Common myeloid progenitor, CD34-positive (primary cell): ENCODE data around the gene TXLNG.

Experiments
- CTCF ChIA-PET: fragments of 350-600 bp; sonication (Branson Sonifier 250); formaldehyde crosslinking; loops from one replicate; lab custom pipeline; 2021; ENCODE audit warnings: antibody characterized with exemption; lab: Charles Lee
- POLR2A ChIA-PET: fragments of 350-600 bp; sonication (Branson Sonifier 250); formaldehyde crosslinking; loops from one replicate; lab custom pipeline; 2021; ENCODE audit warnings: antibody characterized with exemption; lab: Charles Lee
- DNase-seq, 3 donors: peaks; one replicate each; pipeline versions ENCODE4 v3.0.0 to v3.0.0-alpha.2; 2013
- H3K27ac ChIP-seq, 2 experiments: 1 replicate in 1 of 2; 2 replicates in 1 of 2; pipeline ENCODE4 v1.7.0; 2013; ENCODE audit warnings: inconsistent platforms in 2 of 2, low read length in 2 of 2, mild to moderate bottlenecking in 2 of 2, low read depth in 1 of 2, moderate library complexity in 1 of 2; ENCODE audit not compliant: severe bottlenecking in 2 of 2, insufficient read depth in 1 of 2, poor library complexity in 1 of 2
- H3K27me3 ChIP-seq, 5 experiments: replicated peaks in 2 of 5; 1 replicate in 3 of 5; 2 replicates in 2 of 5; pipeline versions ENCODE4 v1.6.1 to v1.7.0; 2013; ENCODE audit warnings: low read length in 4 of 5, mild to moderate bottlenecking in 2 of 5, moderate library complexity in 2 of 5, inconsistent platforms in 1 of 5; ENCODE audit not compliant: insufficient read depth in 5 of 5, control insufficient read depth in 4 of 5
- H3K36me3 ChIP-seq, 4 experiments: 1 replicate in 2 of 4; 2 replicates in 2 of 4; pipeline versions ENCODE4 v1.6.1 to v1.7.0; 2013; ENCODE audit warnings: low read length in 3 of 4, control low read depth in 1 of 4, mild to moderate bottlenecking in 1 of 4; ENCODE audit not compliant: control insufficient read depth in 4 of 4, insufficient read depth in 4 of 4
- H3K4me1 ChIP-seq, 4 experiments: 1 replicate in 3 of 4; 2 replicates in 1 of 4; pipeline versions ENCODE4 v1.6.1 to v1.7.1; 2013; ENCODE audit warnings: low read length in 3 of 4, mild to moderate bottlenecking in 3 of 4, control low read depth in 1 of 4, inconsistent platforms in 1 of 4, moderate library complexity in 1 of 4; ENCODE audit not compliant: control insufficient read depth in 4 of 4, insufficient read depth in 4 of 4; ENCODE audit errors: control extremely low read depth in 1 of 4
- H3K4me3 ChIP-seq, 7 experiments: 1 replicate in 4 of 7; 2 replicates in 3 of 7; pipeline versions ENCODE4 v1.5.1 to v1.7.0; 2013; ENCODE audit warnings: mild to moderate bottlenecking in 7 of 7, low read length in 6 of 7, moderate library complexity in 6 of 7, inconsistent platforms in 2 of 7, low read depth in 2 of 7, control low read depth in 1 of 7; ENCODE audit not compliant: insufficient read depth in 4 of 7, control insufficient read depth in 1 of 7; ENCODE audit errors: extremely low read depth in 1 of 7
- H3K9me3 ChIP-seq, 5 experiments: 1 replicate in 4 of 5; 2 replicates in 1 of 5; pipeline versions ENCODE4 v1.6.1 to v1.7.1; 2013; ENCODE audit warnings: low read length in 4 of 5, mild to moderate bottlenecking in 2 of 5, inconsistent platforms in 1 of 5, low read depth in 1 of 5, moderate library complexity in 1 of 5; ENCODE audit not compliant: control insufficient read depth in 4 of 5, insufficient read depth in 2 of 5; ENCODE audit errors: control extremely low read depth in 1 of 5
- WGBS: methylation state at CpG from one replicate; pipeline ENCODE4 v1.1.5; 2013; ENCODE audit not compliant: insufficient coverage; 5-methylcytosine and 5-hydroxymethylcytosine counted together

Gene TXLNG

DNA sequence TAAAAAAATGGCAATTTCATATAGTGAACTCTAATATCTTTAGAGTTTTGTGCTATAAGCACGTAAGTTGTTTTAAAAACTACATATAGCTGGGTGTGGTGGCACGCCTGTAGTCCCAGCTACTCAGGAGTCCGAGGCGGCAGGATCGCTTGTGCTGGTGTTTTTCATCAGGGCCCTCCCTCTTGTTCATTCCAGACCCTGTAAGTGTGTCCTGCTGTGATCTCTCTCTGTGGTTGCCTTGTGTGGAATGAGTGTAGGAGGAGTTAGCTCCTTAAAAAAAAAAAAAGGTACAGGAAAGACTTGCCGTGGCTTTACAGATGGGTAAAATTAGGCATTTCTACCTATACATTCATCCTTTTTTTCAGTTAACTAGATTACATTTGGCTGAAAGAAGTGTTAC, 48.5 kb downstream of the TXLNG start:
- CTCF ChIA-PET = interaction anchor here (1.0 to 1.3 kb wide), 4 partner anchors 8 to 213 kb away, joined by 3 to 8 read pairs (median 4); no protein-coding TSS in a partner anchor
- WGBS = 93% methylated on average over 4 of the region's 6 CpGs

DNA sequence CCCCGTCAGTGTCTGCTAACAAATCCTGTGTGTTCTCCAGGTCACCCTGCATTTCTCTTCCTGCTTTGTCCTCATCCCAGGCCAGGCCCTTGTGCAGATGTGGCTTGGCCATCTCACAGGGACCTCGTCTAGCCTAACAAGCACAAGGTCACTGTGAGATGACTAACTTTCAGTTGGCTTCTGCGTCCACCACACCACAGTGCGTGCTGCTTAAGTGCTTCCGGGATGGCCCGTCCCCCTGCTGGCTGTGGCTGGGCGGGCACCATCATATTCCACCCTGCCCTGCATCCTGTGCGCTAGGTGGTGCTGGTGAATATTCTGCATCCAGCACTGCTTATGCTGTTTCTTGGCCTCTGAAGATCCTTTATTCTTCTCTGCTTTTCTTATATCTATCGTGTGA, 50.1 kb downstream of the TXLNG start:
- Histone ChIP-seq H3K36me3 (peaks cover 4 to 63% (median 29%) of the 10 kb centered on the region in 4 experiments), H3K4me3 (no peak overlapping the region), H3K9me3 (no peaks in the 10 kb centered on the region), H3K27ac (no peak overlapping the region), H3K4me1 (no peaks in the 10 kb centered on the region), H3K27me3 (peaks cover 0 to 32% (median 0%) of the 10 kb centered on the region in 5 experiments)
- 84% methylated on average over 6 of the region's 9 CpGs for WGBS
- DNase-seq = peak; percentile 20 to 66 (median 64)
- ChIA-PET POLR2A (no interaction called here), CTCF (no interaction called here)

More for the DNA sequence above, 48.5 kb downstream of the TXLNG start:
- Histone ChIP-seq H3K4me1 (no peaks in the 10 kb centered on the region), H3K4me3 (no peak overlapping the region), H3K36me3 (peaks cover 4 to 55% (median 25%) of the 10 kb centered on the region in 4 experiments), H3K27me3 (peaks cover 0 to 35% (median 0%) of the 10 kb centered on the region in 5 experiments), H3K9me3 (no peaks in the 10 kb centered on the region), H3K27ac (no peak overlapping the region)
- DNase-seq = no peak
- POLR2A ChIA-PET = no interaction called here

DNA sequence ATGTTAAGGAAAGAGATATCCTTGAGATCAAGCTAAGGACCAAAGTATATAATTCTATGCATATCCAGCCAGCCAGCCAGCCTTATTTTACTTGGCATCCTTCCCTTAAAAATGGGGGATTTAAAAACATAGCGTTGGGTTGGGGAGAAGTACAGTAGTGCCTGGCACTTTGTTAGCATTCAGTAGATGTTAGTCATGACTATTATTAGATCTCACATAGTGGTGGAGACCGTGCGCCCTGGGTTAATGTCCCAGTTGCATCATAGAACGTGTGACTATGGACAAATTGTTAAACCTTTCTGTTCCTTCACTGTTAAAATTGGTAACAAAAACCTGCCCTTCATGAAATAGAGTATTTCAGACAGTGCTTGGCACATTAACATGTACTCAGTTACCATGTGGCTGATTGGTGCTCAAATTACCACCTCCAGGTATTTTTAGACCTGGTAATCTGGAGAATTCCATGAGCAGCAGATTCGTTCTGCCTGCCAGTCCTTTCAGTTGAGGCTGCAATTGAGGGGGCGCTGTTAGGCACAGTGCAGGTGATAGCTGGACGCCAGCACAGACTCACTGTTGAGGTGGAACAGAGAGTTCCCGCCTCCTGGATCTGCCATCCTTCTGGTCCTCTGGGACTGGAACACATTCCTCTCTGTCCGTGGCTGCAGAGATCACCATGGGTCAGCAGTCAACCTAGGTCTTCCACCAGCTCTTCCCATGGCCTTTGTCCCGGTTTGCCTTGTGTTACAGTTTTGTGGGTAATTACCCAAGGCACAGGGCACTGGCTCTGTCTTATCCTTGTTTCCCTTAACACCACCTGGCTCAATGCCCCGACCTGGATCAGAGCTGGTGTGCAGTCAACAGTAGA, 52.2 kb downstream of the TXLNG start:
- Histone ChIP-seq H3K4me3 (no peak overlapping the region), H3K4me1 (no peaks in the 10 kb centered on the region), H3K27me3 (peaks cover 0 to 28% (median 0%) of the 10 kb centered on the region in 5 experiments), H3K27ac (no peak overlapping the region), H3K9me3 (no peaks in the 10 kb centered on the region), H3K36me3 (peaks cover 4 to 62% (median 24%) of the 10 kb centered on the region in 4 experiments)
- CTCF ChIA-PET = interaction anchor here (0.5 to 1.2 kb wide), 4 partner anchors 11 to 245 kb away, joined by 3 to 4 read pairs (median 3); no protein-coding TSS in a partner anchor
- WGBS = 97% methylated on average over 11 of the region's 11 CpGs
- POLR2A ChIA-PET = no interaction called here
- no peak for DNase-seq

DNA sequence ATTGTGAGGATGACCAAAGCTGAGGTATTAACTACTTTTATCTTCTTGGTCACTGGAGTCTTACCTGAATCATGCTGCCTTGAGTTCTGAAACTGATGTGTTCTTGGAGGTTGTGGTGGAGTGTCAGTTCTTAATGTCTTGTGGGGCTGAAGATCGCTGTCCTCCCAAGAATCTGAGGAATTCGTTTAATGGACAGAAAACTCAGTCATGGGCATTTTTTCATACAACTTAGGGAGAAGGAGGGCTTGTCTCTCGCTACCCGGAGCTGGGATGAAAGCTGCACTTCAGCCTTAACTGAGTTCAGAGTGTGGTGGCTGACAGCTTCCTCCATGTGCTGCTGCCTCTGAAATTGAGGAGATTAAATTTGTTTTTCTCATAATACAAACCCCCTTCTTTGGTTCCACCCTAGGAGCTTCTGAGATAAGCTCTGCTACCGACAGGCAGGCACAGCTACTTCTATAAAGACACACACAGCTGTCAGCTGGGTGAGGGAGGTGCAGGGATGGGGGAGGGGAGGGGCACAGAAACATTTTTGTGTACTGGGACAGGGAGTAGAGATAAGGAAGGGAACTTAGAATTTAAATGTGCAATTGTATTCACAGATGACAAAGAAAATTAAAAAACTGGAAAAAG, 53.1 kb downstream of the TXLNG start:
- Histone ChIP-seq H3K36me3 (peaks cover 4 to 59% (median 25%) of the 10 kb centered on the region in 4 experiments), H3K9me3 (no peaks in the 10 kb centered on the region), H3K4me3 (no peak overlapping the region), H3K4me1 (no peaks in the 10 kb centered on the region), H3K27ac (no peak overlapping the region), H3K27me3 (peaks cover 0 to 22% (median 0%) of the 10 kb centered on the region in 5 experiments)
- POLR2A ChIA-PET = no interaction called here
- CTCF ChIA-PET = interaction anchor here (1.2 to 1.5 kb wide), 3 partner anchors 12 to 244 kb away, joined by 3 to 4 read pairs (median 4); no protein-coding TSS in a partner anchor
- WGBS = 96% methylated on average over 4 of the region's 5 CpGs
- DNase-seq = peak in 2 of 3 donors; percentile 8 to 35

DNA sequence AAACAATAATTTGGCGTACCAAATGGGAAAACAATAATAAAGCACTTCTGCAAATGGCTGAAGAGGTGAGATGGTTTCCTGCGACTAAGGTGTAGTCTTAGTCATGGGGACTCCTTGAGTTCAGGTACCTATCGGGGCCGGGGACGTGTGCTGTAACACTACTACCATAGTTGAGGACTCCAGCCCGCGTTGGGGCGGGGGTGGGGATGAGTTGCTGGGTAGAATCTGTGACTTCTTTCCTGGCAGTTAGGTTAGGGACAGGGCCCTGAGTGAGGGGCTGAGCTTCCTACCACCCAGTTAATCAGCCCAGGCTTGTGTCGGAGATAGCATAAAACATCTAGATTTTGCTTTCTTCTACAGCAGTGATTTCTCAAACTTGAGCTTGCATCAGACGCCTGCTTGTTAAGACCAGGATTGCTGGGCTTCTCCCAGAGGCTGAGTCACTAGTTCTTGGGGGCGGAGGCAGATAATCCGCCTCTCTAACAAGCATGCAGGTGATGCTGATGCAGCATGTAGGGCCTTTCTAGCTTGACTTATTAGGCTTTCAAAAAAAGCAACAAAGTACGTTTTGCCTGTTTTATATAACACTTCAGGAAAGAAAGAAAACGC, 53.7 kb downstream of the TXLNG start:
- Histone ChIP-seq H3K9me3 (no peaks in the 10 kb centered on the region), H3K27me3 (peaks cover 0 to 21% (median 0%) of the 10 kb centered on the region in 5 experiments), H3K36me3 (peaks cover 3 to 62% (median 23%) of the 10 kb centered on the region in 4 experiments), H3K27ac (no peak overlapping the region), H3K4me1 (no peaks in the 10 kb centered on the region), H3K4me3 (no peak overlapping the region)
- CTCF ChIA-PET = interaction anchor here (1.2 to 1.5 kb wide), 2 partner anchors 12 to 17 kb away, joined by 4 read pairs; no protein-coding TSS in a partner anchor
- WGBS = 97% methylated on average over 10 of the region's 14 CpGs
- POLR2A ChIA-PET = interaction anchor here (0.6 kb wide), 1 partner anchor 13 kb away, joined by 3 read pairs; no protein-coding TSS in a partner anchor
- DNase-seq = no peak

DNA sequence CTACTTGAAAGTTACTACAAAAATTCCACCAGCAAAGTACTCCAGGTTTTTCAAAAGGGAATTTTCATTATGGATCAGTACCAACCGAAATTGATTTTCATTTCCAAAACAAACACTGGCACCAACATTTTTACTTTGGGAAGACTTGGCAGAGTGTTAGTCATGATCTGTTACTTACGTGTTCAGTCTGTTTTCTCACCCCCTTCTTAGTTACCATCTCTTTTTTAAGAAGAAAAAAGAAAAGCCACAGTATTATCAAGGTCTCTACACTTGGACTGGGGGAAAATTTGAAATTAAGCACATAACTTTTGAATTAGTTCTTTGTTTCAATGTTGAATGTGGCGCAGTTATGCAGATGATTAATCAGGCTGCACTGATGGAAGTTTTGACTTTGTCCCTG, 56.4 kb downstream of the TXLNG start:
- Histone ChIP-seq H3K4me3 (no peak overlapping the region), H3K9me3 (no peaks in the 10 kb centered on the region), H3K27ac (no peak overlapping the region), H3K36me3 (peaks cover 7 to 61% (median 33%) of the 10 kb centered on the region in 4 experiments), H3K27me3 (peaks cover 0 to 19% (median 0%) of the 10 kb centered on the region in 5 experiments), H3K4me1 (no peaks in the 10 kb centered on the region)
- DNase-seq = no peak
- CTCF ChIA-PET = interaction anchor here (1.3 kb wide), 1 partner anchor 16 kb away, joined by 3 read pairs; no protein-coding TSS in a partner anchor
- POLR2A ChIA-PET = interaction anchor here (0.6 kb wide), 1 partner anchor 25 kb away, joined by 3 read pairs; no protein-coding TSS in a partner anchor
- 100% methylated on average over 3 of the region's 3 CpGs for WGBS
